Amniotic stem cell (primary cell): ENCODE measurements around the gene KCNJ12.
"Not testable (repeated sequence)": the region's sequence is repeated elsewhere in the genome, so short reads cannot be mapped to it uniquely, and the experiment has no call there.

Source experiments
- DNase-seq: peaks from one replicate; lab custom pipeline; 2025; lab: John Stamatoyannopoulos, UW

Gene KCNJ12

DNA sequence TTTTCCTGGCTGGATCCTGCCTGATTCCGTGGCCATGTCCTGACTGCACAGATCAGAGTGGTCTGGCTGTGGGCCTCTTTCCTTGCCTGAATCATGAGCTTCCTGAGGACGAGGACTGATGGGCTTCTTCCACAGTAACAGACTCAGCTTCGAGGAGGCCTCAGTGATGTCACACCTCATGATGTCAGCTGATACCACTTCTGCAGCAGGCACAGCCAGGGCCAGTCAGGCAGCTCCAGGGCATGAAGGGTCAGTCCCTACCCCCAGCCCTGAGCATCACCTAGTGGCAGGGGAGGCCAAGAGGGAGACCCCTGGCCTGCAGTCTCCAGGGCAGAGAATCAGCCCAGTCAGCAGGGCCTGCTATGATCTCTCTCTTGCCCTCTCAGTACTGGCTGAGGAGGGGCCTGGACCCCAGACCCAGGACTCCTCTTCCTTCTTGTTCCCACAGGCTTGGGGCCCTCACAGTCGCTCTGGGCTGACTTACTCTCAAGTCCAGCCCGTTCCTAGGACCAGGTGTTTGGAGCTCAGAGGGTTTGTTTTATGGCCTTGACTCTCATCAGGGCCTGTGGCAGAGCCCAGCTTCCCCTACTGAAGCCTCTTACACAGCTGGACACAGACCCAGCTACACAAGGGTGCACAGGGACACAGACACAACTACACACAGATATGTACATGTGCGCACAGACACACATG is 26.7 kb upstream of the KCNJ12 start:
- DNase-seq = not testable (repeated sequence)

DNA sequence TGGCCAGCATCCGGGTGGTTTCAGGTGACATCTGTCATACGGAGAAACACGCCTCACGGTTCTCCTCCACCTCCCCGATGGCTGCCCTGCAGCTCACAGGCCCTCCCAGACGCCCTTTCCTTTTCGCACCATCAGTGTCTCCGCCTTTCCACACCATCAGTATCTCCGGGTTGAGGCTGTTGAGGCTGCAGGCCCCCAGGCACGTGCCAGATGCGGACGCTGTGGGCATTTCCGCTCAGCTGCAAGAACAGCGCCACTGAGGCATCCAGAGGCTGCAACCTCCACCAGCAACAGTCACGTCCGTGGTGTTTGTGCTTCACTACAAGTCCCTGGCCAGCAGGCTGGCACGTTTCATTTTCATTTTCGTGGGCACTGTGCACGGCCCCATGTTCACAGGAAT is 25.7 kb upstream of the KCNJ12 start:
- DNase-seq = not testable (repeated sequence)

DNA sequence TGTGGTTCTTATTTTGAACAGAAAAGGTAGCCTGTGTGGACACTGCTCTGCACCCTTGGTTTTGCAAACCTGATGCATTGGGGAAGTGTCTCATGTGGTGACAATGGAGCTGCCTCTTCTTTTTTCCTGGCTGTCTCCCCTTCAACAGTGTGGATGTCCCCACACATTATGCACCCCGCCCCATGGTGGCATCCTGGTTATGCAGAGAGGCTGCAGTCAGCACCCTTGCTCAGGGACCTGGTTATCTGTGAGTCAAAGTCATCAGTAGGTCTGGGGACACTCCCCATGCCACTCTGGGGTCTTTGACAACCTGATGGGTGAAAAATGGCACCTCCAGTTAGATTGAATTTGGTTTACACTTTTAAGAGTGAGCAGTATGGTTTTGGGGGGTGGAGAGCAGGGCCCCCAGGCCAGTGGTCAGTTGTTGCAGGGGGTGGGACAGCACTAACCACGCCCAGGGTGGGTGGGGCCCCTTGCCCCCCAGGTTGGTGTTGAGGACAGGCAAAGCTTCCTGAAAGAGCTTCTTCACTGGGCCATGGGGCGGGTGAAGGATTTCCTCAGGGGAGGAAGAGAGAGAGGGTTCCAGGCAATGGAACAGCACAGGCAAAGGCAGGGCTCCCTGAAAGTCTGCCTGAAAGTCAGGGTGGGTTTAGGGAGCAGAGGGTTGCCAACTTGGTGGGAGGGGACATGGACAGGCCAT is 24.6 kb upstream of the KCNJ12 start:
- no peak for DNase-seq

DNA sequence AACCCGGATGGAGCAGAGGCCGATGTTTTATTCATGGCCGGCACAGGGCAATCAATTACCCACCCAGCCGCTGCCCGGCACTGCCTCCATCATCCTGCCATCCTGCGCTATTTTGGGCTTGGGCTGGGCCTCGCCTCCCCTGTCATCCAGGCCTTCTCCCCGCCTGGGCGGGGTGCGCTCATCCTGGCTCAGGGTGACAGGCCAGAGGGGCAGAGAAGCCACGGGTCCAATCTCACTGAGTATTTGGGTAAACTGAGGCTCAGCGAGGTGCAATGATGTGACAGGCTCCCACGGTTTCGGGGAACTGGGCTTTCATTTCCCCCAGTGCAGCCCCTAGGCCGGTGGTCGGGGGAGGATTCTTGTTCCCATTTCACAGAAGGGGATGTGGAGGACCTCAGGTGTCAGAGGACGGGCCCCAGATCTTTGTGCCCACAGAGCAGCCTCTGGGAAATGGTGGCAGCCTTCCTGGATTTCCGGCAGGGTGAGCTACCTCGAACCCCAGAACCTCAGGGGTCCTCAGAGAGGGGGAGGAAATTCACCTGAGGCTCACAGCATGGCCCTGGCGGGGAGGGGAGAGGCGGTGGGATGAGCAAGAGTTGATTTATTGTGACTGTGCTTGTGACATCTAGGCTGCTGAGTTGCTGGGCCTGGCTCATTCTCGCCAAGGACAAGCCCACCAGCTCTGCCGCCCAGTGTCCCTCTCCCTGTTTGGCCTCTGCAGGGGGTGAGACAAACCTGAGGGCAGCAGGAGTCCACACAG is 23.8 kb upstream of the KCNJ12 start:
- no peak for DNase-seq

- no peak for DNase-seq
Measured at GRCh38 chr17:21352981-21353265, 23.2 kb upstream of the KCNJ12 start.

- DNase-seq = no peak
Measured at GRCh38 chr17:21353326-21354010, 22.7 kb upstream of the KCNJ12 start.

GRCh38 chr17:21354796-21355385 is 21.3 kb upstream of the KCNJ12 start:
- DNase-seq = no peak

DNA sequence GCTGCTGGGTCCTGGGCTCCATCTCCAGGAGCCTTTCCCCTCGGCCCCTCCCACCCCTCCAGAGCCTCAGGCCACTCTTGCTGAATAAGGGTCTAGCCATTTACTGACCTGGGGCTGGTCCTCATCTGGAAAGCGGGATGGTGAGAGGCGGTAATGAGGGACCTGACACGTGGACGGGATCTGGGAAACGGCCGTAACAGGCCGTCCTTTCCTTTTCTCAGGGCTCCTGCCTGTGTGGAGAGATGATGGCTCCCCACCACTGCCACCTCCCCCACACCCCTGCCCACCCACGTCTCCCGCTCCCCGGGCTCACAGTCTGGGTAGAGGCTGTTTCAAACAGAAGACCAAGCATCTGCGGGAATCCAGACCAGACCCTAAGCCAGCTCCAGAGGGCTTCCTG is 20.6 kb upstream of the KCNJ12 start:
- no peak for DNase-seq

- DNase-seq = no peak
Measured at GRCh38 chr17:21356537-21357127, 19.5 kb upstream of the KCNJ12 start.

GRCh38 chr17:21357281-21357680 is 18.9 kb upstream of the KCNJ12 start:
- DNase-seq = no peak

- DNase-seq = no peak
Measured at GRCh38 chr17:21357696-21358656, 18.2 kb upstream of the KCNJ12 start.

- no peak for DNase-seq
Measured at GRCh38 chr17:21358682-21359482, 17.3 kb upstream of the KCNJ12 start.

- no peak for DNase-seq
Measured at GRCh38 chr17:21359483-21359840, 16.7 kb upstream of the KCNJ12 start.

DNA sequence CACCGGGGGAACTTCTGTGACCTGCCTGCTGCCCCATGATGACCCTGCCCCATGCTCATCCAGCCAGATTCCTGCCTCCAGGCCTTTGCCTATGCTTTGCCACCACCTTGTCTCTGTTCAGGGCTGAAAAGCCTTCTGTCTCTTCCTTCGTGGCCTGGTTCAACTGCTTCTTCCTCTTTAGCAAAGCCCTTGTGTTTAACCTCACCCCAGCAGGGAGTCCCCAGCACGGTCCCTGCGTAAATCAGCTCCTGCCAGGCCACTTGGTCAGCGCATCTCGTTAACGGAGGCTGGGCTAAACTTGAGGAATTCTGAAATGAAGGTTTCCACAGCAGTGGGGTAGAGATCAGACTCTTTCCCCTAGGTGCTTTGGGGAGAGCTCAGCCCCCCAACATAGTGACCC is 16.1 kb upstream of the KCNJ12 start:
- no peak for DNase-seq

- no peak for DNase-seq
Measured at GRCh38 chr17:21361020-21361809, 14.9 kb upstream of the KCNJ12 start.

GRCh38 chr17:21362331-21362931 is 13.7 kb upstream of the KCNJ12 start:
- DNase-seq = no peak

DNA sequence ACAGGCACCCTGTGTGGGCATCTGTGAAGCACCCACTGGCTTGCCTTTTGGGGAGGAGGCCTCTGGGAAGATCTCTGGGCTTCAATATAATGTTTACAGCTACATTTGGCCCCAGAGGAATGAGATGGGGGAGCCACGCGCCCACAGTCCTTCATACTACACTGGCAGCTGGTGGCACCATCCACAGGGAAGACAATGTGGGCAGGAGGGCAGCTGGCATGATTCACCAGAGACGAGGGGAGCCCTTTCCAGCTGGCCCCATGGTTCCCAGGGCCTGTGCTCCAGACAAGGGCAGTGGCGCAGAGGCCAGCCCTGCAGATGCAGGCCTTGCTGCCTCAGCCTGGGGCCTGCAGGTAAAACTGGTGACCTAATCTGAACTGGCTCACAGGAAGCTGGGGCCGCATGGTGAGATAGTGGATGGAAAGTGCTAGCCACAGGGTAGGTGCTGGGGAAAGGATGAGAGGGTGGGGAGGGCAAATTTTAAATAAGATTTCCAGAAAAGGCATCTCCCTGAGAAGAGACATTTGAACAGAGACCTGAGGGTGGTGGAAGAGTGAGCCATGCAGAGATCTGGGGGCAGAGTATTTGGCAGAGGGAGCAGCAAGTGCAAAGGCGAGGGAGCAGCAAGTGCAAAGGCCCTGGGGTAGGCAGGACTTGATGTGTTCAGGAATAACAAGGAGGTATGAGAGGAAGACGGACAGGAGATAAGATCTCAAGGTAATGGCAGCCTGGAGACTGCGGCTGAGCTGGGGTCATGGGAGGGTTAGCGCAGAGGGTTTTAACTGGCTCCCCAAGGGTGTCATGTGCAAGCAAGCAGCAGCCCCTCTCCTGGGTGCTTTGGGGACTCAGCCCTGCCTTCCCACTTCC is 12.1 kb upstream of the KCNJ12 start:
- no peak for DNase-seq

GRCh38 chr17:21365016-21365415 is 11.1 kb upstream of the KCNJ12 start:
- DNase-seq = no peak
